HG03342 (cell line): Measurements from ENCODE around the gene ANKRD7.
A peak's percentile ranks its signal among the peaks of the same experiment; 100 is the strongest.

Source experiments
- ATAC-seq: cut with Tn5 transposase; IDR thresholded peaks from one replicate; pipeline ENCODE4 v1.9.1; 2021; ENCODE audit warnings: mild to moderate bottlenecking, moderate library complexity; ENCODE audit not compliant: unreplicated experiment

The ANKRD7 gene, protein sequence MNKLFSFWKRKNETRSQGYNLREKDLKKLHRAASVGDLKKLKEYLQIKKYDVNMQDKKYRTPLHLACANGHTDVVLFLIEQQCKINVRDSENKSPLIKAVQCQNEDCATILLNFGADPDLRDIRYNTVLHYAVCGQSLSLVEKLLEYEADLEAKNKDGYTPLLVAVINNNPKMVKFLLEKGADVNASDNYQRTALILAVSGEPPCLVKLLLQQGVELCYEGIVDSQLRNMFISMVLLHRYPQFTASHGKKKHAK

DNA sequence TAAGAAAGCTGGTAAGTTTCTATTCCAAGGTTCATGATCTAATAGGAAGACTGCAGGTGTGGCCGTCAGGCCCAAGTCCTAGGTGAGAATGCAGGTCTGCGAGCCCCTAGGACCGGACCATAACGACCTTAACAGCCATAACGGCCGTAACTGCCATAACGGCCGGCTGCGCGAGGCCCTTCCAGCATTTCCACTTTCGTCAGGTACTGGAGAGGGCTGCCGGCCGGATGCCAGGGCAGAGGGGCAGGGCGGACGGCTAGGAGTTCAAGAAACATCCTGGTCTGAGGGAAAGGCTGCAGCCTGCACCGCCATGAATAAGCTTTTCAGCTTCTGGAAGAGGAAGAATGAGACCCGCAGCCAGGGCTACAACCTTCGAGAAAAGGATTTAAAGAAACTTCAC, at the start of gene ANKRD7:
ANKRD7 (plus strand) TSS at position 184 of the 400 bp plus-strand sequence; CDS start at position 311, 127 bp downstream.
- no peak for ATAC-seq

DNA sequence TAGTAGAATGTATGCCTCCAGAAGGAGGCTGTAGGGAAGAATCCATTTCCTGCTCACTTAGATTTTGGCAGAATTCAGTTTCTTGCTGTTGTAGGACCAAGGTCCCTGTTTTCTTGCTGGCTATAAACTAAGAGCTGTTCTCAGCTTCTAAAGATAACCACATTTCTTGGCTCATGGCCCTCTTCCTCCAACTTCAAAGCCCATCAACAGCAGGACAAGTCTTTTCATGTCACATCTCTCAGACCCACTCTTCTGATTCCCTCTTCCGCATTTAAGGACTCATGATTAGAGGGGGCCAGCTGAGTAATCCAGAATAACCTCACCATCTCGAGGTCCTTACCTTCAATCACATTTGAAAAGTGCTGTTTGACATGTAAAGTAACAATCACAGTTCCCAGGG, 48.8 kb upstream of the ANKRD7 start:
- no peak for ATAC-seq

DNA sequence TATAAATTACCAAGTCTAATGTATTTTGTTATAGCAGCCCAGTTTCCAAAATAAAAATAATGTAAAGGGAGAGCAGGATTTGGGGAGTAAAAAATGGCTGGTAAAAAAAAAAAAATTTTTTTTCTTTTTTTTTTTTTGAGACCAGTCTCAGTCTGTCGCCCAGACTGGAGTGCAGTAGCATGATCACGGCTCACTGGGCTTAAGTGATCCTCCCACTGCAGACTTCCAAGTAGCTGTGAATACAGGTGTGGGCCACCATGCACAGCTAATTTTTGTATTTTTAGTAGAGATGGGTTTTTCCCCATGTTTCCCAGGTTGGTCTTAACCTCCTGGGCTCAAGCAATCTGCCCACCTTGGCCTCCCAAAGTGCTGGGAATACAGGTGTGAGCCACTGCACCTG, 45.3 kb upstream of the ANKRD7 start:
- ATAC-seq: no peak

DNA sequence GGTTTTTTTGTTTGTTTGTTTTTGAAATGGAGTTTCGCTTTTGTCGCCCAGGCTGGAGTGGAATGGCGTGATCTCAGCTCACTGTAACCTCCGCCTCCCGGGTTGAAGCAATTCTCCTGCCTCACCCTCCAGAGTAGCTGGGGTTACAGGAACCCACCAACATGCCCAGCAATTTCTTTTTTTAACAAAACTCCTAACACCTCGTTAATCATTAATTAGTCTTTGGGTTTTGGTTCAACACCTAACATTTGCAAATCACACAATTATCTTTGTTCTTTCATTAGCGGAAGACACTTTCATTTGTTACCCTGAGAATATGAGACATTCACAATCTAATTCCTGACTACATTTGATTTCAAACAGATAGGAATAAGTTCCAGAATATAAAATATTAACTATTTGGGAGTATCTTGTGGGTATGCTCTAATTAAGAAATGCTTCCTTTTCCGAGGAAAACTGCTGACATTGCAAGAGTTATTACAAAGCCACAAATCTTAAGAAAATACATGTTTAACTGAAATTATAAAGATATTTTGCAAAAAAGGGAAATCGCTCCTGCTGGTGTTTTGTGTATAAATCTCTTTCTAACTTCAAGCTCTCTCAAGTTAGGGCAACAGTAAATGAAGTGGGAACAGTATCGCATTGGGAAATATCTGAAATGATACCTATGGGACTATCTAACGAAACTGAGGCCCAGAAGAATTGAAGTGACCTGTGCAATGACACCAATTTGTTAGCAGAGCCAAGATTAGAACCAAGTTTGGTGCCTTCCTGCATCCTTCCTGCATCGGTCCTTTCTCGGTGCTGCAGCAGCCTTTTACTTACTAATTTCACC, 41.7 kb upstream of the ANKRD7 start:
- ATAC-seq: no peak

DNA sequence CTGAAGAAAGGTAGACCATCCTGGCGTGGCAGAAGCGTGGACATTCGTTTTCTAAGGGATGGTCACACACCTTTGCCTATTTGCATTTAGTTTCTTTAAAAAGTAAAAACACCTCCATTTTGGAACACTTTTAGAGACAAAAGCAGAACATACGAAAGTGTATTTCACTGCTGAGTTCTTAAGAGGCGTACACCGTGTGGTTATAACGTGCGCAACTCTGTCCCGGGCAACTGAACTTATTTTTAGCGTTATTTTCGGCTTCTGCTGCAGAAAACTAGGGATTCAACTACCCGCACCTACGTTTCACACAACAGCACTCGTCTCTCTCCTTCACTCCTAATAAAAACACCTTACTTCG, 41.1 kb upstream of the ANKRD7 start:
- peak; percentile 0 for ATAC-seq

DNA sequence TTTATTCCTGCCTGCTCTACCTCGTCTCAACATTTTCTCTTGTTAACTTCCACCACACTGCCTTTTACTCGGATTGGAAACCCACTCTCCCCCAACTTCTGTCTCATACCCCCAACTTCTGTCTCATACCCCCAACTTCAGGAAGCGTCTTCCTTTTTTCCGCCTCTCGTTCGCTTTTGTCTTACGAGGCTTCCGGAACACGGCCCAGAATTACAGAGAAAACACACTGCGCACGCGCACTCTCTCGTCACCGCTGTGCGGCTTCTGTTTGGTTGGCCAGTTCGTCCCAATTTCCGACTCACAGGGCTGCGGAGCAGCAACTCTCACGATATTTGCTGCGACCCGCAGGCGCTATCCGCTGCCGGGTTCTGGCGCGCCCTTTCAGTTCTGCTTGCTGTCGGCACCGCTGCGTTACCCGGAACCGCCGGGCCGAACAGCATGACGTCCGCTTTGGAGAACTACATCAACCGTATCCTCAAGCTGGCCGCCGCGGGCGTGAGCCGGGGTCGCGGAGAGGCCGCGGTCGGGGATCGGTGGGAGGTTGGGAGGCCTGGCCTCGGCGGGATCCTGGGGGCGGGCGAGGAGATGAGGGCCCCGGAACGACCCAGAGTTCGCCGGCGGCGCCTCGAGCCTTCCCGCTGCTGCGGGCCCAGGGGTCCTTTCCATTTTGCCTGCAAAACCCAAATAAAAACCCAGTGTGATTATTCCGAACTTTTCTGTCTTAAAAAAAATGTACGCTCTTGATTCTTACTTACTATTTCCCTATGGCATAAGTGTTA, 40.5 kb upstream of the ANKRD7 start, which contains the start of gene LSM8:
LSM8 (plus strand) TSS at position 379 of the 779 bp plus-strand sequence; CDS start at position 439, 60 bp downstream.
- peak; percentile 98 for ATAC-seq

DNA sequence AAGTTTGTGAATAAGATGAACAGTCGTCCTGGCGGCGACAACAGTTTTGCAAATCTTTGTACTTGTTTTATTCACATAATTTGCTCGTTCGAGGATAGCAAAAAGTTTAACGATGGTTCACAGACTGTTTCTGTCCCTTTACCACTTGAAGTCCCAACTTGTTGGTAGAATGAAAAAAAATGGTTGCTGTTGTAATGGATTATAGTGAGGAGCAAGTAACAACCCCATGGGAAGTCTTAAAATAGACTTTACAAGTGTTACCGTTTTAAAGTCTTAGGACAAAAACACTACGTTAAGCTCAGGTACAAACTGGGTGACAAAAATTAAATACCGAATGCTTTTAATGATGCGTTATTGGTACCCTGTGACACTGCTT, 40.0 kb upstream of the ANKRD7 start:
- ATAC-seq: no peak

DNA sequence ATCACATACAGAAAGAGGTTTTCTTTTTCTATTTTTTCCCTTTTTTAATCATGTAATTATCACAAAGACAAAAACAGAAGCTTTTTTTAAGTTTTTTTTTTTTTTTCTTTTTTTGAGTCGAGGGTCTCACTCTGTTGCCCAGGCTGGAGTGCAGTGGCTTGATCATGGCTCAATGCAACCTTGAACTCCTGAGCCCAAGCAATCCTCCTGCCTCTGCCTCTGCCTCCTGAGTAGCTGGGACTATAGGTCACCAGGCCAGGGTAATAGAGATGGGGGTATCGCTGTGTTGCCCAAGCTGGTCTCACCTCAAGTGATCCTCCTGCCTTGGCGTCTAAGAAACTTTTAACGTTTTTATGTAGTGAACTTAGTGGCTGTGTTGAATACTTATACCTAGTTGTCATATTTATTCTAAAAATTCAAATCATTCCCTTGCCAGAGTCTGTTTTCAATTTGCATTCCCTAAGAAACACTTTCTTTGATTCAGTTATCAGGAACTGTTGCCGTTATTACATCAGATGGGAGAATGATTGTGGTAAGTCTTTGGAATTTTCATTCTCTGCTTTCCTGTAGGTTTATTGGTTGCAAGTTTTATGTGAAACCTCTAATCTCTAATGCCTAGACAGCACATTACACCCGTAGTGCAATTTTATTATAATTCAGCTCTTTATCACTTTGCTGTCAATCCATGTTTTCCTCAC, 39.2 kb upstream of the ANKRD7 start:
- no peak for ATAC-seq

DNA sequence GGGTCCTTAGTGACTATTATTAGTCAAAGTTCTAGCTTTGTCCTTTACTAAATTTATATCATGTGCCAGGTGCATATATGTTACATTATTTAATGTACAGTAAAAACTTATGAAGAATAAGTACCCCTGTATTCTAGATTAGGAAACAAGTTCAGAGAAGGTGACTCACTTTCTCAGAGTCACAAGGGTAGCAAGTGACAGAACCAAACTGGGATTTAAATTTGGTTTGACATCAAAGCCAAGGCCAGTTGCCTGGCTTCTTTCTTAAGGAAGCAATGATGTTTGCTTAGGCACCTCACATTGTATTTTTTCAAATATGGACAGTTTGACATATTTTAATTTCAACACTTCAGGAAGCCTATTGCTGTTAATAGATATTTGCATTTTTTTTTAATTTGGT, 38.0 kb upstream of the ANKRD7 start:
- no peak for ATAC-seq

DNA sequence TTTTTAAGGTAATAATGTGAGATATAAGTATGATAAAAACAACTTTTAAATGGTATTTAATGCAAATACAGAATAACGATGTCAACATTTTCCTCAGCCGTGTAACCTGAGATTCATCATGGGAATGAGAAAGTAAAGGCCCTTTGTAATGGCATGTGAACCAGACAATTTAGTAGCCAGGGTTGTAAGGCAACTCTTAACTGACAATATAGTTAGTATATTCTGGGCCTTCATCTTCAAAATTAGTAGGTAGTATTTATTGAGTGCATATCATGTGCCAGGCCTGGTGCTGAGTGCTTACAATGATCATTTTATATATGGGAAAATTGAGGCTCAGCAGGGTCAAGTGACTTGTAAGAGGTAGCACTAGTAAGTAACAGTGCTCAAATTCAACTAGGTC, 29.9 kb upstream of the ANKRD7 start:
- ATAC-seq: no peak

DNA sequence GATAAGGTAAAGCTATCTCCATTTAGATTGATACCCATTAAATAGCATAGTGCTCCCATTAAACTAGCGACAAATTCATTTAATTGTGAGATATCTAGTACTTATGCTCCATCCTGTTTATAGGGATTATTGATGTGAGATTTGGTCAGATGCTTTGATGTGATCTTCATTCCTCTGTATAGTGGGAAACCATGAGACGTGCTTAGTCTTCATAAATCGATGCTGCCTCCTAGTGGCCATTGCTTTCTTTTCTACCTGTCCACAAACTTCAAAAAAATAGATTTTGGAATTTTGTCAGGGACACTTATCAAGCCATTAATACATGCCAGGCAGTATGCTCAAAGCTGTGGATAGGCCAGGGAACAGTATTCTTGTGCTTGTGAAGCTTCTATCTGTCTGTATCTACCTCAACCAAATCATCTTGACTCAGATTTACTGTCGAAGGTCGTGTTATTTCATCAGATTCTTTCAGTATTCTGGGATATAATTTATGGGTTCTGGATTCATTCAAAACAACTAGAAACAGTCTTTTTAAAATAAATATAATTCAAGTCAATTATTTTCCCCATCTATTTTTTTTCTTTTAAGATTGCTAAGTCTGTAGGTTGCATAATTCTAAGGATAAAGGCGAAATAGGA, 28.5 kb upstream of the ANKRD7 start:
- peak; percentile 90 for ATAC-seq

DNA sequence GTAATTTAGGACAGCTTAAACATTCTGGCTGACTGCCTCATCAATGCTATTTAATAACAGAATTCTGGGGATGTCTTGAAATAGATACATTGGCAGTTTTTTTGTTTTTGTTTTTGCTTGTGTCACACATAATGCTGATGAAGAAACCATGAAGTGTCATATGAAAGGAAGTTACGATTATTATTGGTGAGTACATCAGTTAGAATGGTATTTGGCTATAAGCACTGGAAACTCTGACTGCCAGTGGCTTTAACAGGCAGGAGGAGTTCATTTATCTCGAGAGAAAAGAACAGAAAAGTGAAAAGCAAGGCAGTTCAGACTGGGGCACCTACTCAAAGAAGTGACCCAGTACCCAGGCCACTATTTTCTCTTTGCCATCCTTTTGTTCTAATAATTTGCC, 22.4 kb upstream of the ANKRD7 start:
- no peak for ATAC-seq

DNA sequence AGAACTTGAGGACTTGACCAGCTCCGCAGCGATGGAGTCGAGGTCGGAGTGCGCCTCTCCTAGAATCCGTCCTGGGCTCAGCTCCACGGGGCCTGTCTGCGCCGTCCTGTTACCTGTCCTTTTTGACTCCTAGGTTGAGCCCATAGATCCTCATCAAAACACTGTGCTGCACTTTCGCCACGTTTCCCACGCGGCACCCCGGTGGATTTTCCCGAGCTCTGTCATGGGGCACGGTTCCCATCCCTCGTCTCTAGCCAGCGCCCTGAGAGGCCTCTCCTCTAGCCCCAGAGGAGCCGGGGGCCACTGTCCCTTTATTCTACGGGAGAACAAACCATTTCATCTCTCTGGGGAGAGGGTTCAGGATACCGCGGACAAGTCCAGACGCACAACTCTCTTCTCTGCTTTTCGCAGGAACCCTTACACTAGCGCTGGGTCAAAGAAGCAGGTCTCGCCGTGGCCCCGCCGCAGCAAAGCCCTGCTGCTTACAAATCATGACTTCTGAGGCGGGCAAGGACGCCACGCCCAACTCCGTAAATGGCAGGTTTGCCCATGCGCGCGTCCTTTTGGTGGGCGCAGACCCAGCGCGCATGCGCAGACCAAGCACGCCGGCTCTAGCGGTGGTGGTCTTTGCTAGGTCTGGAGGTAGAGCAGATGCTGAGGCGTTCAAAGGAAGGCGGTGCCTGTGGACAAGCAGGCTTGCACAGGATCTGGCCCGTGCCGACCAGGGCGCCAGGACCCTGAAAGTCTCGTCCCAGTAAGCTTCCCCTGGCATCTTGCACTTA, 10.3 kb upstream of the ANKRD7 start:
- peak; percentile 91 for ATAC-seq

DNA sequence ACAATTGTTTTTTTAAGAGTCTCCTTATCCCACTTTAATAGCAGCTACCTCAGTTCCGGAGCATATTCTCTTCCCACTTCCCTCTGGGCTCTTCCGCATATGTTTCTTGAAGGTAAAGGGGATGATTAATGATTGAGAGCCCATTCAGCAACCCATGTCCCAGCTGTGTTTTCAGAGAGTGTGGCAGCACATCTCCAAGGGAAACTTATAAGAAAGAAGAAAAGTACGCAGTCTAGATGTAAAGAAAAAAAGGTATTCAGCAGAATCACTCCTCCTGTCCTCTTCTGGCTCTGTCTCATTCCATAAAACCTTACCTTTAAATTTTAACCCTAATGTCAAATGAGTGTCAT, 9.7 kb upstream of the ANKRD7 start:
- ATAC-seq: peak; percentile 11

DNA sequence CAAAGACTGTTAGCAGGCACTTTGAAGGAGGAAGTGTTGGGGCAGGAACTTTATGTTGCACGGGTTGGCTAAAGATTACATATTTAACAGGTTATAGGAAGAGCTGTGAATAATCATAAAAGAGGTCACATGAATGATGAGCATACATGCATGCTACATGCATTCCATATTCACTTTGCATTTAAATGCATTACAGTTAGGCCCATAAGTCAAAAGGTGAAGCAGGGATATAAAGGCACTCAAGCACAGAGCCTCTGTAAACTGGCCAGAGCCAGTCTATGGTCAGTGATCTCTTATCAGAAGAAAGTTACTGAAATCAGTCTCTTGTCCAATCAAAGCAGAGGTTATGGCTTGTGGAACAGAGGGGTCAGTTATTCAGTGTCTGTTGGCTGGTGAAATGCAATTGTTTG, 7.3 kb upstream of the ANKRD7 start:
- no peak for ATAC-seq

DNA sequence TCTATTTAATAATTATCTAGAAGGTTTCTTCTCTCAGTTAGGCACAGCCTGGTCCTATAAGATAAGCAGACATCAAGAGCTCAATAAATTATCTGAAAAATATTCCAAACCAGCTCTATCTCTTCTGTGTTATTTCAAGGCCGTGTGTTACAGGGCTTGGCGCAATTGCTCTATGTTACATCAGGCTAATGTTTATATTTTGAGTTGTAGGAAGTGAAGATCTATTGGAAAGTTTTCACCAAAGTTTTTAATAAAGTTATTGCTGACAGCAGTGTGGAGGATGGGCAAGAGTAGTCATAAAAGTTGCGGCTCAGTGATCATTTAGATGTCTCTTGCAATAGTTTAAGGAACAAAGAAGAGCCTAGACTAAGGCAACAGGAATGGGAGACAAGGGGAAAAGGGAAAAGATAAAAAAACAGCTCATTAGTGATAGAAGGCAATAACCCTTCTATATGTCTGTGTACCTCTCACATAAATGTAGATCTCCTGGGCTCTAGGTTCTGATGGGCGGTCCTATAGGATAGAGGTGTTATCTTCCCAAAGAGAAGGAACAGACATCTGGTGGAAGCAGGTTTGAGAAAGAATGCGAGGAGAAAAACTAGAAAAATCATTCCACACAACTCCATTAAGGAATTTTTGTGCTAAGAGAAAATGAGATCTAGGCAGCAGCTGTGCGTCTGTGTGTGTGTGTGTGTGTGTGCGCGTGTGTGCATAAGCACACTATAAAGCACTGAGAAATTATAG, 5.9 kb upstream of the ANKRD7 start:
- no peak for ATAC-seq

DNA sequence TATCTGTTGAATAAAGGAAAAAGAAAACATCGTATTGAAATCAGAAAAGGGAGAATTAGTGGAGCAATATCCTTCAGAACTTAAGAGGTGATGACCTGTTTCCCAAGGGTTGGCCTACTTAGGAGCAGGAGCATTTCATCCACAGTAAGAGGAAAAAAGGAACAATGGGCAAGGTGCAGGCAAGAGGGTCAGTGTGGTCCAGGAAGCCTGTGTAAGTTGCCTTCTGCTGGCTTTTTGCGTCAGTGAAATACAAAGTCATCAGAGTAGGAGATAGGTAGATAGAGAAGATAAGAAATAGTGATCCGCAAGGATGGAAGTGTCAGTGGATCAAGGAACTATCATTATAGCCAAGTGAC, 5.4 kb upstream of the ANKRD7 start:
- no peak for ATAC-seq

DNA sequence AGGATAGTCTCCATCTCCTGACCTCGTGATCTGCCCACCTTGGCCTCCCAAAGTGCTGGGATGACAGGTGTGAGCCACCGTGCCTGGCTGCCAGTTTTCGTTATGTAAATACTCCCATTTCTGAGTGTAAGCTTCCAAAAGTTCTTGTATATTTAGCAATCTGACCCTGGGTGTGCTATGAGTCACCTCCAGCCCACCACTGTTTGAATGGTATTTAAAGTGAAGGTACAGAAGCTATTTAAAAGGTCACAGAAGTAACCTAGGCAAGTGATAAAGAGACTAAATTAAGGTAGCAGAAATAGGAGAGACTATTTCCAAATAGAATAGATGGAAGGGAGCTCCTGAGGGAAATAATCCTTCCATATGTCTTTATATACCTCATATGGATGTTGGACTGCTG, 3.9 kb upstream of the ANKRD7 start:
- no peak for ATAC-seq

DNA sequence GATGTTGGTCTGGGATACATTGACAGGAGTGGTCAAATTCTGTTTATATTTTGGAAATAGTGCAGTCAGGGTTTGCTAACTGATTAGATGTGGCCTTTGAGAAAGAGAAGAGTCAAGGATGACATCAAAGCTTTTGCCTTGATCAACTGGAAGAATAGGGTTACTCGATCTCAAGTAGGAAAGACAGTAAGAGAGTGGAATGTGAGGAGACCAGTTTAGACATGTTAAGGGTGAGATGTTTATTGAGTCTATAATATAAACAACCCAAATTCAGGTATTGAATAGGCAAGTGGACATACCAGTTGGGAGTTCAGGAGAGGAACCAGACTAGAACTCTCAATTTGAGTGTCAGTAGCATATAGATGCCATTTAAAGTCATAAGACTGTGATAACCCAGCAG, 1.9 kb upstream of the ANKRD7 start:
- no peak for ATAC-seq
